ENCODE results near the gene OSTM1.

Gene OSTM1

DNA sequence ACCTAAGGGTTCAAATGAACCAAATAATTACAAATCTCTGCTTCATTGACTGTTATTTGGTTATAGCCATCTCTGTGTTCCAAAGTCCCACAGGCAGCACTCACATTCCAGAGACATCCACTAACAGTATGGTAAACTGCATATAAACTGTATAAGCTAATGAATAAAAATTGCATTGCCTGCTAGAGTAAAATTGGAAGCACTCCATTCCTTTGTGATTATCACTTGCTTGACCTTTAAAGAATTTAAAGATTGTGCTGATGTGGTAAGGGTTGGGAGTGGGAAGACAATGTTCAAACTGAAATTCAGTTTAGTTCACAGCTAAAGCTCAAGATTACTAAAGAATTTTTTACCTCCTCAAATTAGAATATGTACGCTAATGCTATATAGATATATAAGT is 31.0 kb upstream of the OSTM1 start:
- no peak for DNase-seq (ENCODE audit: low read depth in 1 of 2, low spot score in 1 of 2)

DNA sequence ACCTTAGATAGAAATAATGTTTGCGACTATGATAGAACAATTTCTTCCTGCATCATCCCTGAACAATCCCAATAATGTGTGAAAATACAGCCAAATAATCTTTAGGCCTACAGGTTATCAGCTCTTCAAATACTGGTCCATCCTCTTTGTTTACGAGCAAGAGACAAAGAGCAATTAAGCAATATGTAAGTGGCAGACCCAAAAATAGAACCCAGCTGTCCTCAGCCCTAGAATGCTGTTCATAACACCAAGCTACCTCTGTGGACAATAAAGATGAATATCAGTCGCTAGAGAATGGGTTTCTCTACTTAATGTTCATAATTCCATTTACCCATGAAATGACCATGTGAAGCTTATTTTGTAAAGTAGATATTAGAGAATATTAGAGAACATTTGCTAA is 28.4 kb upstream of the OSTM1 start:
- no peak for DNase-seq (ENCODE audit: low read depth in 1 of 2, low spot score in 1 of 2)

GRCh38 chr6:108100003-108100402 is 25.5 kb upstream of the OSTM1 start:
- no peak for DNase-seq (ENCODE audit: low read depth in 1 of 2, low spot score in 1 of 2)

DNA sequence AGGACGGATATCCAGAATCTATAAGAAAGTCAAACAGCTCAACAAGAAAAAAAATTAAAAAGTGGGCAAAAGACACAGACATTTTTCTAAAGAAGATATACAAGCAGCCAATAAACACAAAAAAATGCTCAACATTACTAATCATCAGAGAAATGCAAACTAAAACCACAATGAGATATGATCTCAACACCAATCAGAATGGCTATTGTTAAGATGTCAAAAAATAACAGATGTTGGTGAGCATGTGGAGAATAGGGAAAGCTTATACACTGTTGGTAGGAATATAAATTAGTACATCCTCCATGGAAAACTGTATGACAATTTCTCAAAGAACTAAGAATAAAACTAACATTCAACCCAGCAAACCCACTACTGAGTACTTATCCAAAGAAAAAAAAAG is 23.3 kb upstream of the OSTM1 start:
- no peak for DNase-seq (ENCODE audit: low read depth in 1 of 2, low spot score in 1 of 2)

DNA sequence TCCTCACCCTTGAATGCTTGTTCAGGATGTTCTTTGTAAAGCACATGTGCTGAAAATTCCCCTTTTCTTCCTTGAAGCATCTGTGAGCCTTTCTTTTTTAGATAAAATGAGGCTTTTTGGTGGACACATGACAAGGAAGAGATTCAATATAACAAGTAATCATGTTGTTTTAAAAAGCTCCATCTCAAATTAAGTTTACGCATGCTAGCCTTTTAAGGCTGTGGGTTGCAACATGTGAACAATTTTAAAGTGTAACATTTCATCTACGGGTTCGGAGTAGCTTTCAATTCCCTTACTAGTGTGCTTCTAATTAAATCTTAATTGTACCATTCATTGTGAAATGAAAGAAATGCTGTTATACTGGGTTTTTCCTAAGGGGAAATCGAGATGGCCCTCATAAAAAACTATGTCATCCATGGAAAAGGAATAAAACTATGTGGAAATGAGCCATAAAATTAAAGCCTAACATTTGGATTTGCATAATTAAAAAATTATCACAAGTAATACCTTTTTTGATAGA is 19.3 kb upstream of the OSTM1 start:
- DNase-seq (ENCODE audit: low read depth in 1 of 2, low spot score in 1 of 2) = no peak

DNA sequence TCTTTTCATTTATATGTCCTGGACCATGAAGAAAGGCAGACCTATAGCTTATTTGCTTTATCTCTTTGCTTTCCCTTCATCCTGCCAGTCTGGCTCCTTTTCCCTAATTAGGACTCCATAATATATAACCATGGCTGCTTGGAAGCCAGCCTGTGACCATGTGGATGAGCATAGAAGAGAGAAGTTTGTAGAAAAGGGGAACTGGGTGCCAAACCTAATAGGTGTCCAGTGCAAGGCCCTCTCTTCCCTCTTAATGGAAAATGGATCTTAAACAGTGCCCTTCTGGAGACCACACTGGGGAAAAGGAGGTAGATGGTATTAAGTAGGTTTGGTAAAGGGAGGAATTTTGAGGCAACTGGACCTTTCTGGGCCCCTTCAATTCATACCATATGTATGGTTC is 16.7 kb upstream of the OSTM1 start:
- DNase-seq (ENCODE audit: low read depth in 1 of 2, low spot score in 1 of 2) = no peak

DNA sequence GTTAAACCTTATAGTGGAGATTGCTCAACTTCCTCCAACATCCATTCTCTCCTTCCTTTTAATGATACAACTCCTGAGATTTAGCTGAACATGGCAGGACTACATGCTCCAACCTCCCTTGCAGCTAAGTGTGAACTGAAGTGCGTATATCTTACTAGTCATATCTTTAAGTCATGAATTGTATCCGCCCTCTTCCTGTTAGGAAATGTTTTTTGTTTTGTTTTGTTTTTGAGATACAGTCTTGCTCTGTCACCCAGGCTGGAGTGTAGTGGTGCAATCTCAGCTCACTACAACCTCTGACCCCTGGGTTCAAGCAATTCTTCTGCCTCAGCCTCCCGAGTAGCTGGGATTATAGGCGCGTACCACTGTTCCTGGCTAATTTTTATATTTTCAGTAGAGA is 8.8 kb upstream of the OSTM1 start:
- DNase-seq (ENCODE audit: low read depth in 1 of 2, low spot score in 1 of 2) = no peak

DNA sequence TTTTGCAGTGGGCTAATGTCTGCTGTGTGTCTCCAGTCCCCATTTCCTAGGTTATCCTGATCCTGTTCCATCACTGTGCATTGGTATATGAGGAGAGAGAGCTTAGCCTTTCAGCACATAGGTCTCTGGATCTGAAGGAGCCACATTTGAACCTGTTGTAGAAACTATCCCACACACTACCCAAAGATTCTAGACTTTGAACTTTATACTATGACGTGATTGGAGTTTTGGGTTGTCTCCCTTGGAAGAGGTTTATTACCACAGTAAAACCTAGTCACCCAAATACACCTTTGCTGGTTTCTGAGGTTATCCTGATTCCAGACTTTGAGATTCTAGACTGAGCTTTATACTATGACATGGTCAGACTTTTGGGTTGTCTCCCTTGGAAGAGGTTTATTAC is 8.0 kb upstream of the OSTM1 start:
- no peak for DNase-seq (ENCODE audit: low read depth in 1 of 2, low spot score in 1 of 2)

DNA sequence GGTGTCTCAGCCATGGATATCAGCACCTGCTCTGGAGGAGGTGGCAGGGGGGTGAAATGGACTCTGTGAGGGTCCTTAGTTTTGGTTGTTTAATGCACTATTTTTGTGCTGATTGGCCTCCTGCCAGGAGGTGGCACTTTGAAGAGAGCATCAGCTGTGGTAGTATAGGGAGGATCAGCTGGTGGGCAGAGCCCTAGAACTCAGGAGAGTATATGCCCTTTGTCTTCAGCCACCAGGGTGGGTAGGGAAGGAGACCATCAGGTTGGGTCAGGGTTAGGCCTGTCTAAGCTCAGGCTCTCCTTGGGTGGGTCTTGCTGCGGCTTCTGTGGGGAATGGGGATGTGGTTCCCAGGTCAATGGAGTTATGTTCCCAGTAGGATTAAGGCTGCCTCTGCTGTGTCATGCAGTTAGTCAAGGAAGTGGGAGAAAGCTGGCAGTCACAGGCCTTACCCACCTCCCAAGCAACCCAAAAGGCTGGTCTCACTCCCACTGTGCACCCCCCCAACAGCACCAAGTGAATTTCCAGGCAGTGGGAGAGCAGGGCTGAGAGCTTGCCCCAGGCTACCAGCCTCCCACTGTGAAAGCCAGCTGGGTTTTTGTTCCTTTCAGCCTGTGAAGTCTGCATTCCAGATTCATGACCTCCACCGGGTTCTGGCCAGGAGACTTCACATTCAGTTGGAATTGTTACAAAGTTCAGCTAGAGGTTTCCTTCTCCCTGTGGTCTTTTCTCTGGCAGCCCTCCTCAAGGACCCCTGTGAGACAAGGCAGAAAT is 5.7 kb upstream of the OSTM1 start:
- no peak for DNase-seq (ENCODE audit: low read depth in 1 of 2, low spot score in 1 of 2)

DNA sequence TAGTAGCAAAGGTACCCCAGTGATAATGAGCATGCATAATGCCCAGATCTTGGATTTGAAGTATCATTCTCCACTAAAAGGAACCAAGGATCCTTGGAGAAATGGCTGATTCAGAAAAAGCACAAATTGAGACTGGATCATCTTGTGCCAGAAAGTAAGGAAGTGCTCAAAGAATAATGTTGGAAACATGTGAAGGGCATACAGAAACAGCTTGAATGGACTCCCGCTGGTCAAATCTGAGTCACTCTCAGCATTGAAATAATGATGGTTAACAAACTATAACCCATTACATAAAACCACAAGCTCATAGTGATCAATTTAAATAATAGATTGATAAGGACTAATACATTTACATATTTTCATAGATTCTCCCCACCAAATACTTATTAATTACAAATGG is 3.6 kb upstream of the OSTM1 start:
- no peak for DNase-seq (ENCODE audit: low read depth in 1 of 2, low spot score in 1 of 2)

DNA sequence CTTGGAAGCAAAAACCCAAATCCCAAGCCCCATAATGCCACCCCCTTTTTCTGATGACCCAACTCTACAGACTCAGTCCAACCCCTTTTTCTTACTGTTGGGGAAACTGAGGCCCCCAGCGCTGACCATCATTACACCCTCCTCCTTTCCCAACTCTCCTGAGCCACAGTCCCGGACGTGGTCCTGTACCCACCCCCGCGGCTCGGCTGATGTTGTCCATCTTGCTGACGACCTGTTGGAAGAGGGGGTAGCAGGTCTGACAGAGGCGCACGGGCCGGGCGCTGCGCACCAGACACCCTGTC is 533 bp downstream of the OSTM1 start:
- DNase-seq (ENCODE audit: low read depth in 1 of 2, low spot score in 1 of 2) = no peak

DNA sequence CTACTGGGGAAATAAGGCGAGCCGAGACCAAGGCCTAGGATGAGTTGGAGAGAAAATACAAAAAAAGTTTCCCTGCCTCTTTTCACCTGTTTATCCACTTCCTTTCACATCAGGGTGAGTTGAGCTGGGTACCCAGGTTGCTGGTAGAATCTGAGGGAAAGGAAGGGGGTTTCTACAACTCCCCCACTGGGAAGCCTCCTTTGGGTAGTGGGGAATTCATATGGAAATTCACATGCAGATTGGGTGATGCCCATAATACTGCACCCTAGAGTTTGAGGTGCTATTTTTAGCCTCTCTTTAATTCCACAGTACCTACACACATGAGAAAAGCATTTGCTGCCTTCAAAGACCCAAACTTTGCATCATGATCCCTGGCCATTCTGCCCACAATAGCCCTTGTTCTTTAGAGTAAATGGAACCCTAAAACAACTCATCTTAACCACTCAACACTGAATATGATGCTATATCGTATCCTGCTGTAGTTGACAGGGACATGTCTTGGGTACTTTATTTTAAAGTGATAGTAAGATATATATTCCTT is 2.7 kb downstream of the OSTM1 start:
- no peak for DNase-seq (ENCODE audit: low read depth in 1 of 2, low spot score in 1 of 2)

DNA sequence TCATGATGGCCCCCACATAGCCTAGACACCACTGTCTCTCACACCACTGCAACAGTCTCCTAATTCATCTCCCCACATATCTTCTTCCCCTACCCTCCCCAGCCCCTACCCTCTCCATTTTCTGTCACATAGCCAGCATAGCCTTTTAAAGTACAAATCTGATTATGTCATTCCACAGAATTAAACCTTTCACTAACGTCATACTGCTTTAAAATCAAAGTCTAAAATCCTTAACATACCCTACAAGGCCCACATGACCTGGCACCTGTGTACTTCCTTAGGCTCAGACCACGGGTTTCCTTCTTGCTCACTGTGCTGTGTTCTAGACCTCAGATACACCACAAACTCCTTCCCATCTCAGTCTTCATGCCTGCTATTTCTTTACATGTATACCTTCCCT is 5.9 kb downstream of the OSTM1 start:
- no peak for DNase-seq (ENCODE audit: low read depth in 1 of 2, low spot score in 1 of 2)

- DNase-seq (ENCODE audit: low read depth in 1 of 2, low spot score in 1 of 2) = no peak
Observed at GRCh38 chr6:108068182-108068581, 6.4 kb downstream of the OSTM1 start.

- no peak for DNase-seq (ENCODE audit: low read depth in 1 of 2, low spot score in 1 of 2)
Observed at GRCh38 chr6:108052706-108053105, 21.8 kb downstream of the OSTM1 start.

- DNase-seq (ENCODE audit: low read depth in 1 of 2, low spot score in 1 of 2) = no peak
Observed at GRCh38 chr6:108051481-108051880, 23.1 kb downstream of the OSTM1 start.

- DNase-seq (ENCODE audit: low read depth in 1 of 2, low spot score in 1 of 2) = no peak
Observed at GRCh38 chr6:108039681-108040080, 34.9 kb downstream of the OSTM1 start.

GRCh38 chr6:108036884-108037283 is 37.7 kb downstream of the OSTM1 start:
- no peak for DNase-seq (ENCODE audit: low read depth in 1 of 2, low spot score in 1 of 2)

DNA sequence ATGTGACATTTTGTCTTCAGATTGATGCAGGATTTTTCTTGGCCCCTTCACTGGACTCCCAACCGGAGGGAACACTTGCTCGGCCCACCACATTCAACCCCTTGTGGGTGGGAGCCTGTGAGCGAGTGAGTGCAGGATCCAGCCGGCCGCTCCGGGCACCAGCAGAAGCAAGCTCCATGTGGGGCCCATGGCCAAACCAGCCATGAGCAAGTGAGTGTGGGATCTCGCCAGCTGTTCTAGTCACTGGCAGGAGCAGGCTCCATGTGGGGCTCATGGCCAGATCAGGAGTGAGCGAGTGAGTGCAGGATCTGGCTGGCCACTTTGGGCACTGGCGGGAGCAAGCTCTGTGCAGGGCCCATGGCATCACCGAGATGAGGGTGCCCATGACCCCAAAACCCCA is 42.6 kb downstream of the OSTM1 start:
- DNase-seq (ENCODE audit: low read depth in 1 of 2, low spot score in 1 of 2) = no peak

- DNase-seq (ENCODE audit: low read depth in 1 of 2, low spot score in 1 of 2) = no peak
Observed at GRCh38 chr6:108030211-108030610, 44.3 kb downstream of the OSTM1 start.

DNA sequence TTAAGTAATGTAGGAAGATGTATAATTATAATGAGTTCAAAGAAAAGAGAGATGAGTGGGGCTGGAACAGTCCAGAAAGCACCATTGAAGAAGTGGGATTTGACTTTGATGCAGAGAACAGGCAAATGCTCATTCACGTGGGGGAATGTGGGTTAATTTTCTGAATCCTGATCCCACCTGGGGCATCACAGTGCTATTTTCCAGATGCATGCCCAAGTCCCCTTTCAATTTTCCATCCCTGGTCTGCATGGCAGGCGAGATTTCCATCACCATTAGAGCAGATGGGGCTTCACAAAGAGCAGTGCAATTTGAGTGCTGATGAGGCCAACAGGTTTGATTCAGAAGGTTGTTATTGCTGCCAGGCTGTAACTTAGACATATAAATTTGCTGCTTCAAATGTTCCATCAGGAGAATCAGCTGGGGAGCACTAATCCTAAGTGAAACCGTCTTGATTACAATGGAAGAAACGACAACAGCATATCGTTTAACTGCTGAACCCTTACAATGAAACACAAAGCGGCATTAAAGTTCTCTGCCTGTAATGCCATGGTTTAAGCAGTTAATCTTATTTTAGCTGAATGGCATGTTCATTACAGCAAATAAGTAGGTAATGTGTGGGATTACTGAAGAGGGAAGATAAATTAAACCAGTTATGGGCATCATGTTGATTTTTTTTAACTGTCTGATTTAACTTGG is 45.2 kb downstream of the OSTM1 start:
- DNase-seq (ENCODE audit: low read depth in 1 of 2, low spot score in 1 of 2) = no peak

GRCh38 chr6:108027594-108027993 is 46.9 kb downstream of the OSTM1 start:
- DNase-seq (ENCODE audit: low read depth in 1 of 2, low spot score in 1 of 2) = no peak

DNA sequence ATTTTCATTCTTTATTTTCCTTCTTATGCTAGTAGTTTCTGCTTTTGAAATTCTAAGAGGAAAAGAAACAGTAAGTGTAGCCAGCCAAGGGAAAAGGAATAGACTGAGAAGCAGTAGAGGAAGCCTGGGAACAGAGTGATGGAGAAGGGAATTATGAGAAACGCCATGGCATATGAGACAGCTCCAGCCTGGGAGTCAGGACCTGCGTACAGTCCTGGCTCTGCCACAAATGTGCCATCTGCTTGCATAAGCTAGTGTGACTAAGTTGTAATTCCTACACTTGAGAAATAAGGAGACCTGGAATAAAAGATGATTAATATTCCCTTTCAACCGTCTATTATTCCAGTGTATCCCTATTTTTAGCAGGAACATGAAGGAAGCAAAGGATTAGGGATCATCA is 47.5 kb downstream of the OSTM1 start:
- no peak for DNase-seq (ENCODE audit: low read depth in 1 of 2, low spot score in 1 of 2)
